Ascending aorta (tissue), 2 donors: ENCODE measurements around the gene ADAM15. TPM values are rescaled to one million over a fixed set of nuclear protein-coding genes. Genes with fewer than 3 reads are reported as not detected.

Experiments used
- DNase-seq, 2 donors: peaks; one replicate each; pipeline ENCODE4 v3.0.0-alpha.2; 2019; ENCODE audit warnings: low spot score in 2 of 2
- H3K27ac ChIP-seq, 2 donors: fragments of 200-600 bp; sonication (generic); one replicate each; pipeline ENCODE4 v1.5.1; 2016 to 2017; ENCODE audit warnings: mild to moderate bottlenecking in 1 of 2
- H3K27me3 ChIP-seq: fragments of 200-600 bp; sonication (generic); one replicate; pipeline ENCODE4 v1.5.1; 2017
- H3K36me3 ChIP-seq, 2 donors: fragments of 200-600 bp; sonication (generic); one replicate each; pipeline ENCODE4 v1.5.1; 2016
- H3K4me1 ChIP-seq, 2 donors: fragments of 200-600 bp; sonication (generic); one replicate each; pipeline ENCODE4 v1.5.1; 2016 to 2017; ENCODE audit warnings: mild to moderate bottlenecking in 1 of 2
- H3K4me3 ChIP-seq, 2 donors: fragments of 200-600 bp; sonication (generic); one replicate each; pipeline ENCODE4 v1.5.1; 2016 to 2017; ENCODE audit warnings: mild to moderate bottlenecking in 1 of 2
- H3K9me3 ChIP-seq, 2 donors: fragments of 200-600 bp; sonication (generic); one replicate each; pipeline ENCODE4 v1.5.1; 2016
- CTCF ChIP-seq, 3 experiments: fragments of 200-600 bp in 2 of 3; fragments of 450-650 bp in 1 of 3; sonication (generic) in 2 of 3; IDR thresholded peaks; one replicate each; pipeline ENCODE4 v1.5.1; 2016 to 2019; ENCODE audit warnings: antibody characterized with exemption in 3 of 3, mild to moderate bottlenecking in 1 of 3, moderate library complexity in 1 of 3
- intact Hi-C: fragments of 100-400 bp; cut with DNase I; formaldehyde crosslinking; loops from one replicate; pipeline ENCODE4 v1.15.1; 2023
- total RNA-seq: library from RNA; depleted of rRNA; stranded (reverse); fragments of >200 nt; gene quantifications from one replicate; pipeline ENCODE4 v1.1.0, GENCODE V29; 2016

Gene ADAM15
- total RNA-seq: 610 TPM

DNA sequence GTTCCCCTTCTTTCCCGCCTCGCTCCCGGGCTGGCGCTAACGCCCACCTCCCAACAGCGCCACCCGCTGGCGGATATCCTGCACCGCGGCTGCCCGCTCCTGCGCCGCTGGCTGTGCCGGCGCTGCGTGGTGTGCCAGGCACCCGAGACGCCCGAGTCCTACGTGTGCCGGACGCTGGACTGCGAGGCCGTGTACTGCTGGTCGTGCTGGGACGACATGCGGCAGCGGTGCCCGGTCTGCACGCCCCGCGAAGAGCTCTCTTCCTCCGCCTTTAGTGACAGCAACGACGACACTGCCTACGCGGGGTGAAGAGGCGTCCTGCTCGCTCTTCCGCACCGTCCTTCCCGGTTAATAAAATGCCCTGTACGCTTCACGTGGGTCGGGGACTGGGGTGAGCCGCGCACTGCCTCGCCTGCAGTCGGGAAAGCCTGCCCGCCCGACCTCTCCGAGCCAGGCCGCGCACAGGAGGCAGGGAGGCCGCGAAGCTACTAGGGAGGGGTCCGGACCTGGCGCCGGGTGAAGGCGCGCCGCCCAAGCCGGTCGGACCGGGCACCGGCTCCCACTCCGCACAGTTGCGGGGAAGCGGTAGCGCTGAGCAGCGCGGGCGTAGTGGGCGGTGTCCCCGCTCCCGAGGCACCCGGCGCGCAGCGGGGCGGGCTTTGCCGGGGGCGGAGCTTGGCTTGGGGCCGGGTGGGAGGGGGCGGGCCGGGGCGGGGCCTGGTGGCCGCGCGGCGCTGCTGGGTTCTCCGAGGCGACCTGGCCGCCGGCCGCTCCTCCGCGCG lies at the start of gene ADAM15:
TSS of gene ADAM15 (plus strand) at position 757 of the 782 bp plus-strand sequence. CDS start 71 bp downstream, outside the sequence.
- peak; percentile 87 to 97 (median 88) for TF ChIP-seq CTCF (IDR thresholded peaks at IDR 0.05)
- Histone ChIP-seq H3K4me1 (peaks cover 0 to 20% of the 10 kb centered on the region in 2 donors), H3K9me3 (no peaks in the 10 kb centered on the region), H3K4me3 (peak within 1 kb of the TSS; percentile 69 to 80), H3K27me3 (no peaks in the 10 kb centered on the region), H3K36me3 (peaks cover 4 to 14% of the 10 kb centered on the region in 2 donors), H3K27ac (peak within 1 kb of the TSS; percentile 83 to 86)
- intact Hi-C loops: loop anchor here (2.0 to 5.0 kb wide), 4 partner anchors 34 to 493 kb away; partner anchors contain the start of genes CKS1B, UBE2Q1 and ZBTB7B
- DNase-seq: peak in 1 of 2 donors; percentile 90

GRCh38 chr1:155001425-155001674 lies 49.8 kb upstream of the ADAM15 start:
- intact Hi-C loops: loop anchor here (1.0 to 5.0 kb wide), 4 partner anchors 16 to 961 kb away; partner anchors contain the start of genes ATP8B2 and SLC50A1
- H3K4me3 ChIP-seq: peak overlapping the region; percentile 92 to 94
- H3K9me3 ChIP-seq: no peaks in the 10 kb centered on the region
- TF ChIP-seq CTCF (IDR thresholded peaks at IDR 0.05): no peak
- no peaks in the 10 kb centered on the region for H3K36me3 ChIP-seq
- peaks cover 18 to 38% of the 10 kb centered on the region in 2 donors for H3K4me1 ChIP-seq
- H3K27ac ChIP-seq: peak overlapping the region; percentile 97 to 98
- no peak for DNase-seq
- no peaks in the 10 kb centered on the region for H3K27me3 ChIP-seq

DNA sequence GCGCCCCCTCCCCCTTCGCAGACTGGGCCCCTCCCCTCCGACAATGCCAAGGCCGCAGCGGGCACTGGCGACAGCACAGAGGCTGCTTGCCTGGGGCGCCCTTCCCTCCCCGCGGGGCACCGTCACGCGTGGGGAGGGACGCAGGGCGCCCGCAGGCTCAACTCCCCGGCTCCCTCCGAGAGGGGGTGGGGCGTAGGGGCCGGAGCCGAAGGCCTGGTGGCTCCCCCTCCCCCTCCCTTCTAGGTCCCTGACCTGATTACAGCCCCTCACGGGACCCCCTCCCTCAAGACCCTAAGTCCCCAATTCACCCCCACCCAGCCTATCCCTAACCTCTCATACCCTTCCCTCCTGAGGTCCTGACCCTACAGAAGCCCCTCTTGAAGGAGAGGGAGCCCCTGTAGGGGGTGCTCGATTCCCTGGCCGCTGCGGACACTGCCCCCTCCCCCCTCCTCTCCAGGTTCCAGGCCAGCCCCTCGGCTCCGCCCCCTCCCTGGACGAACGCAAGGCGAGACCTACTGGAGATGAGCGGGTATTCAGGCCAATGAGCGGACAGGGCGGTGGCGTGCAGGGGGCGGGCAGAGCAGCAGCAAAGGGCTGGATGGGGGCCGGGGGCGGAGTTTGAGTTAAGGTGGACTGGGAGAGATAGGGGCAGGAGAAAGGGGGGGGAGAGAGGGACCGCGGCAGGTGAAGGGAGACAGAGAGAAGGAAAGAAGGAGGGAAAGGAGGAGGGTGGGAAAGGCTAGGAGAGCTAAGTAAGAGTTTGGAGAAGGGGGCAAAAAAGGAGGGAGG lies 49.2 kb upstream of the ADAM15 start:
- Histone ChIP-seq H3K27ac (peak overlapping the region; percentile 97 to 98), H3K4me3 (peak overlapping the region; percentile 92 to 94), H3K4me1 (peaks cover 19 to 41% of the 10 kb centered on the region in 2 donors), H3K9me3 (no peaks in the 10 kb centered on the region), H3K27me3 (no peaks in the 10 kb centered on the region), H3K36me3 (no peaks in the 10 kb centered on the region)
- peak; percentile 99 to 100 for DNase-seq
- intact Hi-C loops: loop anchor here (1.0 to 5.0 kb wide), 7 partner anchors 15 to 960 kb away; partner anchors contain the start of genes ADAM15, ATP8B2, CKS1B and SLC50A1
- peak in 2 of 3 experiments; percentile 50 to 59 for TF ChIP-seq CTCF (IDR thresholded peaks at IDR 0.05)

DNA sequence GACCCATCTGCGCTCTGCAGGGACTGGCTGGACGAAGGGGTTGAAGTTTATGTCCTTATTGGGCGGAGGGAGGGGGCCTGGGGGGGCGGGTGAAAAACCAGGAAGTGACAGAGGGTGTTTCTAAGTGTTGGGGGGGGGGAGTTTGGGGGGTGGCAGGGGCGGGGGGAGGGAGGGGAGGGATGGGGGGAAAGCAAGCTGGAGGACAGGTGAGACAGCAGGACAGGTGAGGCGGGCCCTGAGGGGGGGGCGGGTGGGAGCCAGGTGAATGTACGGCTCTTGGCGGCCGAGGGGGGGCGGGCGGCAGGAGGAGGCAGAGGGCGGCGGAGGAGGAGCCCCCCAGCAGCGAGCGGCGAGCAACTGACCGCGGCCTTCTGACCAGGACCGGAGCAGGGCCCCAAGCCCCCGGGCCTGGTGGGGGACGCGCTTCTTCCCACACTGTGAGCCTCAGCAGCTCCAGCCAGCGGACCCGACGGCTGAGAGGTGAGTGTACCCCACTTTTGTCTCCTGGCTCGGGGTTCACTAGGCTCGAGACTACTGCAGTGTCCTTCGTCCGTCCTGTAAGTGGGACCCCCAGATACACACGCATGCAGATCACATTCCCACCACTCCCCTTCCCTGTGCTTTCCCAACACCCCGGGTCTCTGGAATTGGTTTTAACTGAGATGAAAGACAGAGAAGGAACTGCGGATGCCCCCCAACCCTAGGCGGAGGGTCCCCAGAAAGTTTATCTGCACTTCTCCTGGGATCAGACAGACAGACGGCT lies 48.5 kb upstream of the ADAM15 start, which contains the start of gene ZBTB7B:
TSS of gene ZBTB7B (plus strand) at position 339 of the 763 bp plus-strand sequence. CDS start 11,859 bp downstream, outside the sequence.
- H3K36me3 ChIP-seq: no peaks in the 10 kb centered on the region
- intact Hi-C loops: loop anchor here (1.0 to 5.0 kb wide), 6 partner anchors 28 to 960 kb away; partner anchors contain the start of genes ADAM15, ATP8B2, CKS1B and SLC50A1
- no peaks in the 10 kb centered on the region for H3K27me3 ChIP-seq
- peak within 1 kb of the TSS; percentile 97 to 98 for H3K27ac ChIP-seq
- no peak for TF ChIP-seq CTCF (IDR thresholded peaks at IDR 0.05)
- peak within 1 kb of the TSS; percentile 92 to 94 for H3K4me3 ChIP-seq
- DNase-seq: no peak
- no peaks in the 10 kb centered on the region for H3K9me3 ChIP-seq
- peaks cover 22 to 48% of the 10 kb centered on the region in 2 donors for H3K4me1 ChIP-seq
